ENCODE results near the gene UBE3C.
"Not testable (repeated sequence)": the region's sequence is repeated elsewhere in the genome, so short reads cannot be mapped to it uniquely, and the experiment has no call there.

DNA sequence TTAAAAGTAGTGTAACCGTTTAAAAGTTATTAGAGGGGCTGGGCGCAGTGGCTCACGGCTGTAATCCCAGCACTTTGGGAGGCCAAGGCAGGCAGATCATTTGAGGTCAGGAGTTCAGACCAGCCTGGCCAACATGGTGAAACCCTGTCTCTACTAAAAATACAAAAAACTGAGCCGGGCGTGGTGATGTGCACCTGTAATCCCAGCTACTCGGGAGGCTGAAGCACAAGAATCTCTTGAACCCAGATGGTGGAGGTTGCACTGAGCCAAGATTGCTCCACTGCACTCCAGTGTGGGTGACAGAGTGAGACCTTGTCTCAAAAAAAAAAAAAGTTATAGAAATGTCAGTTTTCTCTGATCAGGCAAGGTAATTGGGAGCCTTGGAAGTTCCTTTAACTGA lies 113.1 kb downstream of the UBE3C start:
- TF ChIP-seq, protein P1, sequence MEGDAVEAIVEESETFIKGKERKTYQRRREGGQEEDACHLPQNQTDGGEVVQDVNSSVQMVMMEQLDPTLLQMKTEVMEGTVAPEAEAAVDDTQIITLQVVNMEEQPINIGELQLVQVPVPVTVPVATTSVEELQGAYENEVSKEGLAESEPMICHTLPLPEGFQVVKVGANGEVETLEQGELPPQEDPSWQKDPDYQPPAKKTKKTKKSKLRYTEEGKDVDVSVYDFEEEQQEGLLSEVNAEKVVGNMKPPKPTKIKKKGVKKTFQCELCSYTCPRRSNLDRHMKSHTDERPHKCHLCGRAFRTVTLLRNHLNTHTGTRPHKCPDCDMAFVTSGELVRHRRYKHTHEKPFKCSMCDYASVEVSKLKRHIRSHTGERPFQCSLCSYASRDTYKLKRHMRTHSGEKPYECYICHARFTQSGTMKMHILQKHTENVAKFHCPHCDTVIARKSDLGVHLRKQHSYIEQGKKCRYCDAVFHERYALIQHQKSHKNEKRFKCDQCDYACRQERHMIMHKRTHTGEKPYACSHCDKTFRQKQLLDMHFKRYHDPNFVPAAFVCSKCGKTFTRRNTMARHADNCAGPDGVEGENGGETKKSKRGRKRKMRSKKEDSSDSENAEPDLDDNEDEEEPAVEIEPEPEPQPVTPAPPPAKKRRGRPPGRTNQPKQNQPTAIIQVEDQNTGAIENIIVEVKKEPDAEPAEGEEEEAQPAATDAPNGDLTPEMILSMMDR (IDR thresholded peaks at IDR 0.05; ENCODE audit: low read depth, low read length), result not testable (repeated sequence)
- not testable (repeated sequence) for TF ChIP-seq EZH2phosphoT487 (IDR thresholded peaks at IDR 0.05; ENCODE audit: low read depth)
